Glomerular visceral epithelial cell (primary cell): Measurements from ENCODE around the gene BSPRY.
A peak's percentile ranks its signal among the peaks of the same experiment; 100 is the strongest.

Experiments
- DNase-seq: peaks from one replicate; pipeline ENCODE4 v3.0.0-alpha.2; 2016; ENCODE audit errors: extremely low spot score

The BSPRY gene

GRCh38 chr9:113349445-113350094 lies at the start of gene BSPRY:
BSPRY (plus strand) TSS chr9:113349541; CDS start chr9:113349580, 39 bp downstream.
- peak; percentile 9 for DNase-seq

- DNase-seq = peak; percentile 23
These were observed 49.5 kb upstream of the BSPRY start for GRCh38 chr9:113299800-113300292.

- DNase-seq = no peak
These were observed 47.8 kb upstream of the BSPRY start for GRCh38 chr9:113301548-113301947.

DNA sequence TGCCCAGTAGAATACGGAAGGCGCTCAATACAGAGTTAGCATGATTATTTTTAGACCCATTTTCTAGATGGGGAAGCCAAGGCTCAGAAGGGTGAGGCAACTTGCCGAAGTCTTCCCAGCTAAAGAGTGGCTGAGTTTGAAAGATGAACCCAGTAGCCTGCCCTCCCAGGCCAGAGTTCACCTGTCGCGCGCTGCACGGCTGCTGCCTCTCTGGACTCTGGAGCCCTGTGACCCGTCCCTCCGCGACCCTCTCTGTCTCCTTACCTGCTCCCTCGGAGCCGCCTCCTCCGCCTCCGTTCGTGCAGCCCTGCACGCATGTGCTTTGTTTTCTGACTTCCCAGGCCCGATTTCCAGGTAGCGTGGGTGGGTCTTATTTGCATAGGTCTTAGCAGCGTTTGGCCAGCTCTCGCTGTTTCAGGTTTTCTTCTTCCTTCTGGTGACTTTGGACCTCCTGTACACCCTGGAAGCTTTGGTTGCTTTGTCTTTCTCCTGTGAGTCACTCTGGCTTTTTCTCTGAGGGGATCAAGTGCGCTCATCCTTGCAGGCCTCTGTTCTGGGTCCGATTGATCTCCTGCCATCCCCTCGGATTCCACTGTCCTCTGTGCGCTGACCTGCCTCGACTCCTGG lies 46.4 kb upstream of the BSPRY start, which contains the start of gene RNF183:
TSS of gene RNF183 (minus strand) at position 585 of the 627 bp plus-strand sequence. CDS start 5,192 bp downstream, outside the sequence.
- DNase-seq = peak; percentile 12

- DNase-seq = no peak
These were observed 42.8 kb upstream of the BSPRY start for GRCh38 chr9:113306566-113306965.

DNA sequence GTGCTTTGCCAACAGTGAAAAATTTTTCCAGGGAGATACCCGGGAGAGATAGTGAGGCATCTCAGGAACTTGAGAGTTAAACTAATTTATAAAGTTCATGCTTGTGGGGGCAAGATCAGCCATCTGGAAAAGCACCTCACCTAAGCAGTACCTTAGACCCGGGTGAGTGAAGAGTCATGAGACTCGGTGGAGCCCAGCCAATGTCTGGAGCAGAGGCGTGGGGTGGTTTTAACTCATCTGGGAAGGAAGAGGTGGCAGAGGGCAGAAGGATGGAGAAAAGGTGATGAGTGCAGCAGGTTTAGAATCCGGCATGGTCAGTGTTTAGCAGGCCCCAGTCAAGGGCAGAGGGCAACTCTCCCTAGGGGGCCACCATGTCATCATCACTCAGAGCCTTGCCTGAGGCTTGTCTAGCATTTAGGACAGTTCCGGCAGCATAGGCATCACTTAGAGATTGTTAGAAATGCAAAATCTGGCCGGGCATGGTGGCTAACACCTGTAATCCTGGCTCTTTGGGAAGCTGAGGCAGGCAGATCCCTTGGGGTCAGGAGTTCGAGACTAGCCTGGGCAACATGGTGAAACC lies 41.9 kb upstream of the BSPRY start:
- peak; percentile 20 for DNase-seq

DNA sequence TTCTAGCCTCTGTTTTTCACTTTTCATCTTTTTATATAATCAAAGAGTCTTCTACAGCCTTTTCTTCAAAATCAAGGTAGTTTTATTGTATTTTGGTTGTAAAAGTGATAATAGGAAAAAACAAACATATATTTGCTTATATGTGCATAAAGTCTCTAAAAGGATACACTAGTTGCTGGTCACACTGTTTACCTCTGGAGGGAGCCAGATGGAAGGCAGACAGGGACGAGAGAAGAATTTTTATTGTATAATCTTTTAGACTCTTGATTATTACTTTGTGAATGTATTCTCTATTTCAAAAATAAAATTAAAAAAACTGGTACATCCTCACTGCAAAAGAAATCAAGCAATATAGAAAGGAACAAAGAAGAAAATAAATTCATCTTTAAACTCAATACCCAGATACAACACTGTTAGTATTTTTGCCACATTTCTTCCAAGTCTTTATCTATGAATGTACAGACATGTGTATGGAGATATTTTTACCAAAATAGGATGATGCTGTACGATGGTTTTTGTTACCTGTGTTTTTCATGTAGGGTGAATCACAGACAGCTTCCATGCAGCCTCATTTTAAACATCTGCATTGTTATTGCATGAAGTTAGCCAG lies 40.0 kb upstream of the BSPRY start:
- DNase-seq = peak; percentile 34

- no peak for DNase-seq
These were observed 38.8 kb upstream of the BSPRY start for GRCh38 chr9:113310538-113310937.

DNA sequence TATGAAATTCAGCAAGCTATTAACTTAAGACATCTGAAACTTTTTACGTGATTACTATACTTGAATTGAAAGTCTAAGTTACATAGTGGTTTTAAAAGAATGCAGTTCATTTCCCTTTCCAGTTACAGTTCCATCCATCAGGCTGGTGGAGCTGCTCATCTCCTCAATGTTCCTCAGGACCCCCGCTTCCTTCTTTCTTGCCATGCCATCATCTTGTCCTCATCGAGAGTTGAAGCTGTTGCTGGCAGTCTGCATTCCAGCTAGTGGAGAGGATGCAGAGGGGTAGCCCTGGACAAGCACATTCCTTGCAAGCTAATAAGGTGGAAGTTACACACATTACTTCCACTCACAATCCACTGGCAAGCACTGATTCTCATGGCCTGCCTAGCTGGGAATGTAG lies 37.4 kb upstream of the BSPRY start:
- DNase-seq = no peak

DNA sequence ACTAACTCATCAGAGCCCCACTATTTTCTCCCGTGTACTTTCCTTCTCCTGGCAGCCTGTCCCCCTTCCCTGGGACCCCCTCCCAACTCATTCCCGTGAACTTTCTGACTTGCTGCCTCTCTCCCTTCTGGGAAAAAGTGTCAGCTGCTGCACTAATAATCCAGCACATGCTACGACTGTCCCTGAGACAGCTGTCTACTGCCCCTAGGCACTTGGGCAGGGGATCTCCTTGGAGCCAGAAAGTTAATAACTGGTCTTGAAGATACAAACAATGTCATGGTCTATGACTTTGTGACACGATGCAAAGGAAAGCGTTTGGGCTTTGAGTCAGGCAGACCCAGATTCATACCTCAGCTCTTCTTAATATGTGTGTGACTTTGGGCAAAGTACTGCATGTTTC lies 36.1 kb upstream of the BSPRY start:
- DNase-seq = no peak

DNA sequence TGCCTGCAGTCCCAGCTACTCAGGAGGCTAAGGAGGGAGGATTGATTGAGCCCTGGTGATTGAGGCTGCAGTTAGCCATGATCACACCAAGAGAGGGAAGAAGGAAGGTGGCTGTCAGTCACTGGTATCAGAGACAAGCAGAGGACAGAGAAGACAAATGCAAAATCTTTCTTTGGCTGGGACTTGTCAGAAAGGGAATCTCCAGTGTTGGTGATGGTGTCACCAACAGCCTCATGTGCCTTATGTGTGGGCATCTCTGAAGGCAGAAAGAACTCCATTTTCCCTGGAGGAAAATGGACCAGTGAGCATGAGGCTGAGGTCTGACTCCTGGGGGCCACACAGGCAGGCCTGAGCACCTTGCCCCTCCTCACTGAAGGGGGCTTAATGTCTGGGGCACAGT lies 34.1 kb upstream of the BSPRY start:
- no peak for DNase-seq

GRCh38 chr9:113316030-113316429 lies 33.3 kb upstream of the BSPRY start:
- DNase-seq = no peak

DNA sequence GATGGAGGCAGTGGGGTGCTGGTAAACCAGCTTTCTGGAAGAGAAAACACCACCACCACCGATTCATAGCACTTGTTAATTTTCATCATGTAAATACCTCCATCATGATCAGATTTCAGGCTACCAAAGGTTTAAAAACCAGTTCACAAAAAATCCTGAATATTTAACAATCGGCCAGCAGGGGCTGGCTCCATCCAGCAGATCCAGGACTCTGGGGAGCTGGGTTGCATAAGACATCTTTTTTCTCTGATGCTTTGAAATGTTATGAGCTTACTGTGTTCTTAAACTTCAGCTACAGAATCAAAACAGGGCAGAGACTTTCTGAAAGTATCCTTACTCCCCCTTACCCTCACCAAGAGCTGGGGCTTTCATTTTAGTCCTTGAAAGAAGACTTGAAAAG lies 31.6 kb upstream of the BSPRY start:
- no peak for DNase-seq

- DNase-seq = no peak
These were observed 30.3 kb upstream of the BSPRY start for GRCh38 chr9:113319054-113319453.

- no peak for DNase-seq
These were observed 29.3 kb upstream of the BSPRY start for GRCh38 chr9:113320051-113320450.

- no peak for DNase-seq
These were observed 26.7 kb upstream of the BSPRY start for GRCh38 chr9:113322671-113323070.

GRCh38 chr9:113326230-113326629 lies 23.1 kb upstream of the BSPRY start:
- DNase-seq = no peak

- DNase-seq = no peak
These were observed 21.1 kb upstream of the BSPRY start for GRCh38 chr9:113328045-113328782.

- no peak for DNase-seq
These were observed 17.6 kb upstream of the BSPRY start for GRCh38 chr9:113331780-113332179.

- DNase-seq = no peak
These were observed 11.6 kb upstream of the BSPRY start for GRCh38 chr9:113337714-113338113.

- peak; percentile 91 for DNase-seq
These were observed 9.2 kb upstream of the BSPRY start, which contains the start of gene WDR31 for GRCh38 chr9:113340011-113340699. WDR31 (minus strand) TSS chr9:113340275; CDS start chr9:113332022, 8,253 bp downstream.
